ENCODE data around the gene RAVER1.

The RAVER1 gene

DNA sequence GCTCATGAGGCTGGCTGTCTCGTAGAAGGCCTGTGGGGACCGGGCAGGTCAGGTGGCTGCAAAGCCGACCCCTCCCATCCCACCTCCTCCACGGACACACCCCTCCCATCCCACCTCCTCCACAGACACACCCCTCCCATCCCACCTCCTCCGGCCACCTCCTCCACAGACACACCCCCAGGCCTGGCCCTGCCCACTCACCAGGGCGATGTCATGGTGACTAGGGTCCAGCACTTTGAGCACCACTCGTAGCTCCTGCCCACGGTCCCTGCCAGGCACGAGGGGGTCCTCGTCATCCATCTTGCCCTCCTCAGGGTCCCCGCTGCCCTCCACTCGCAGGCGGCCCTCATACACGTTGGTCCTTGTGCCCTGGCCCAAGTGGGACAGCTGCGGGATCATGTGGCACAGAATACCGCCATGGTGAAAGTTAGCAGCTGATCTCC lies 28.3 kb upstream of the RAVER1 start:
- TF ChIP-seq, protein P1, sequence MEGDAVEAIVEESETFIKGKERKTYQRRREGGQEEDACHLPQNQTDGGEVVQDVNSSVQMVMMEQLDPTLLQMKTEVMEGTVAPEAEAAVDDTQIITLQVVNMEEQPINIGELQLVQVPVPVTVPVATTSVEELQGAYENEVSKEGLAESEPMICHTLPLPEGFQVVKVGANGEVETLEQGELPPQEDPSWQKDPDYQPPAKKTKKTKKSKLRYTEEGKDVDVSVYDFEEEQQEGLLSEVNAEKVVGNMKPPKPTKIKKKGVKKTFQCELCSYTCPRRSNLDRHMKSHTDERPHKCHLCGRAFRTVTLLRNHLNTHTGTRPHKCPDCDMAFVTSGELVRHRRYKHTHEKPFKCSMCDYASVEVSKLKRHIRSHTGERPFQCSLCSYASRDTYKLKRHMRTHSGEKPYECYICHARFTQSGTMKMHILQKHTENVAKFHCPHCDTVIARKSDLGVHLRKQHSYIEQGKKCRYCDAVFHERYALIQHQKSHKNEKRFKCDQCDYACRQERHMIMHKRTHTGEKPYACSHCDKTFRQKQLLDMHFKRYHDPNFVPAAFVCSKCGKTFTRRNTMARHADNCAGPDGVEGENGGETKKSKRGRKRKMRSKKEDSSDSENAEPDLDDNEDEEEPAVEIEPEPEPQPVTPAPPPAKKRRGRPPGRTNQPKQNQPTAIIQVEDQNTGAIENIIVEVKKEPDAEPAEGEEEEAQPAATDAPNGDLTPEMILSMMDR (IDR thresholded peaks at IDR 0.05; ENCODE audit: low read depth, low read length) = no peak
- no peak overlapping the region for H3K4me3 ChIP-seq (replicated peaks in 1 of 2; ENCODE audit: low read depth in 2 of 2, low read length in 2 of 2)
- DNase-seq (ENCODE audit: low read depth in 2 of 2) = no peak

GRCh38 chr19:10356431-10356830 lies 23.1 kb upstream of the RAVER1 start:
- H3K4me3 ChIP-seq (replicated peaks in 1 of 2; ENCODE audit: low read depth in 2 of 2, low read length in 2 of 2) = no peak overlapping the region
- TF ChIP-seq, protein P1 (IDR thresholded peaks at IDR 0.05; ENCODE audit: low read depth, low read length) = no peak
- DNase-seq (ENCODE audit: low read depth in 2 of 2) = no peak

- TF ChIP-seq, protein P1 (IDR thresholded peaks at IDR 0.05; ENCODE audit: low read depth, low read length) = no peak
- no peak overlapping the region for H3K4me3 ChIP-seq (replicated peaks in 1 of 2; ENCODE audit: low read depth in 2 of 2, low read length in 2 of 2)
- DNase-seq (ENCODE audit: low read depth in 2 of 2) = peak; percentile 19 to 46
Measured at GRCh38 chr19:10353793-10354391, 20.6 kb upstream of the RAVER1 start.

- no peak overlapping the region for H3K4me3 ChIP-seq (replicated peaks in 1 of 2; ENCODE audit: low read depth in 2 of 2, low read length in 2 of 2)
- peak; percentile 40 to 50 for DNase-seq (ENCODE audit: low read depth in 2 of 2)
- TF ChIP-seq, protein P1 (IDR thresholded peaks at IDR 0.05; ENCODE audit: low read depth, low read length) = no peak
Measured at GRCh38 chr19:10352764-10353671, 19.7 kb upstream of the RAVER1 start.

DNA sequence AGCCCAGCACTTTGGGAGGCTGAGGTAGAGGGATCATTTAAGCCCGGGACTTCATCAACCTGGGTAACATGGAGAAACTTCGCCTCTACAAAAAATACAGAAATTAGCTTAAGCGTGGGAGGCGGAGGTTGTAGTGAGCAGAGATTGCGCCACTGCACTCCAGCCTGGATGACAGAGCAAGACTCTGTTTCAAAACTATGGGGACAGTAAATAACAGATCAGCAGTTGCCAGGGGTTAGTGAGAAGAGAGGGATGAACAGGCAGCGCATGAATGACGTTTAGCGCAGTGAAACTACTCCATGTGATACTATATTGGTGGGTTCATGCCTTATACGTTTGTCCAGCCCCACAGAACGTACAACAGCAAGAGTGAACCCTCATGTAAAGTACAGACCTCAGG lies 13.2 kb upstream of the RAVER1 start:
- TF ChIP-seq, protein P1 (IDR thresholded peaks at IDR 0.05; ENCODE audit: low read depth, low read length) = no peak
- no peak overlapping the region for H3K4me3 ChIP-seq (replicated peaks in 1 of 2; ENCODE audit: low read depth in 2 of 2, low read length in 2 of 2)

DNA sequence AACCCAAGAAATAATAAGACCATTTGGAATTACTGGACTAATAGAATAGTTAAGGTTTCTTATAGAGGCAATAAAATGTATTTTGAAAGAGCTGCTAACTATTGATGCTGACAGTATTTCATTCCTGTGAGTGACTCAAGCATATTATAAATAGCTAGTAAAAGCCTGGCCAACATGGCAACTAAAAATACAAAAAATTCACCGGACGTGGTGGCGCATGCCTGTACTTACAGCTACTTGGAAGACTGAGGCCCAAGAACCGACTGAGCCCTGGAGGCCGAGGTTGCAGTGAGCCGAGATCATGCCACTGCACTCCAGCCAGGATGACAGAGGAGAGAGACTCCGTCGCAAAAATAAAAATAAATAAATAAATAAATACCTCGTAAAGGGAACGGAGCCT lies 11.5 kb upstream of the RAVER1 start:
- TF ChIP-seq, protein P1 (IDR thresholded peaks at IDR 0.05; ENCODE audit: low read depth, low read length) = no peak
- no peak overlapping the region for H3K4me3 ChIP-seq (replicated peaks in 1 of 2; ENCODE audit: low read depth in 2 of 2, low read length in 2 of 2)
- DNase-seq (ENCODE audit: low read depth in 2 of 2) = peak in 1 of 2 donors; percentile 9

More for the DNA sequence above, 13.2 kb upstream of the RAVER1 start:
- peak; percentile 42 to 63 for DNase-seq (ENCODE audit: low read depth in 2 of 2)

All from cardiac fibroblast (primary cell).